ENCODE measurements around the gene NFIA.

NFIA gene

GRCh38 chr1:61377242-61377958 is 295.0 kb downstream of the NFIA start:
- Mint-ChIP-seq H3K4me3 (no peak overlapping the region), H3K27me3 (no peaks in the 10 kb centered on the region), H3K36me3 (ENCODE audit: low read depth) (no peaks in the 10 kb centered on the region), H3K27ac (no peak overlapping the region), H3K9me3 (no peaks in the 10 kb centered on the region), H3K4me1 (ENCODE audit: low read depth) (no peaks in the 10 kb centered on the region)
- no peak for DNase-seq

GRCh38 chr1:61378494-61379180 is 296.3 kb downstream of the NFIA start:
- no peak overlapping the region for H3K27ac Mint-ChIP-seq
- no peaks in the 10 kb centered on the region for H3K9me3 Mint-ChIP-seq
- no peaks in the 10 kb centered on the region for H3K27me3 Mint-ChIP-seq
- no peak overlapping the region for H3K4me3 Mint-ChIP-seq
- H3K36me3 Mint-ChIP-seq (ENCODE audit: low read depth): peaks cover 6% of the 10 kb centered on the region
- no peak for DNase-seq
- no peaks in the 10 kb centered on the region for H3K4me1 Mint-ChIP-seq (ENCODE audit: low read depth)

GRCh38 chr1:61379693-61380092 is 297.3 kb downstream of the NFIA start:
- Mint-ChIP-seq H3K27ac (no peak overlapping the region), H3K4me1 (ENCODE audit: low read depth) (no peaks in the 10 kb centered on the region), H3K9me3 (no peaks in the 10 kb centered on the region), H3K36me3 (ENCODE audit: low read depth) (peaks cover 10% of the 10 kb centered on the region), H3K27me3 (no peaks in the 10 kb centered on the region), H3K4me3 (no peak overlapping the region)
- no peak for DNase-seq

GRCh38 chr1:61380561-61380960 is 298.2 kb downstream of the NFIA start:
- no peaks in the 10 kb centered on the region for H3K27me3 Mint-ChIP-seq
- H3K27ac Mint-ChIP-seq: no peak overlapping the region
- no peak for DNase-seq
- H3K4me1 Mint-ChIP-seq (ENCODE audit: low read depth): no peaks in the 10 kb centered on the region
- peaks cover 10% of the 10 kb centered on the region for H3K36me3 Mint-ChIP-seq (ENCODE audit: low read depth)
- no peaks in the 10 kb centered on the region for H3K9me3 Mint-ChIP-seq
- no peak overlapping the region for H3K4me3 Mint-ChIP-seq

- Mint-ChIP-seq H3K9me3 (peaks cover 3% of the 10 kb centered on the region), H3K27ac (no peak overlapping the region), H3K4me3 (no peak overlapping the region), H3K27me3 (no peaks in the 10 kb centered on the region), H3K4me1 (ENCODE audit: low read depth) (peaks cover 12% of the 10 kb centered on the region), H3K36me3 (ENCODE audit: low read depth) (peaks cover 10% of the 10 kb centered on the region)
- DNase-seq: no peak
Observed at GRCh38 chr1:61386323-61386722, 304.0 kb downstream of the NFIA start.

- Mint-ChIP-seq H3K9me3 (peaks cover 3% of the 10 kb centered on the region), H3K27me3 (no peaks in the 10 kb centered on the region), H3K4me1 (ENCODE audit: low read depth) (peaks cover 12% of the 10 kb centered on the region), H3K36me3 (ENCODE audit: low read depth) (peaks cover 10% of the 10 kb centered on the region), H3K27ac (no peak overlapping the region), H3K4me3 (no peak overlapping the region)
- DNase-seq: no peak
Observed at GRCh38 chr1:61386770-61387169, 304.4 kb downstream of the NFIA start.

GRCh38 chr1:61387829-61388228 is 305.5 kb downstream of the NFIA start:
- no peak overlapping the region for H3K27ac Mint-ChIP-seq
- H3K4me3 Mint-ChIP-seq: no peak overlapping the region
- H3K36me3 Mint-ChIP-seq (ENCODE audit: low read depth): peaks cover 10% of the 10 kb centered on the region
- no peaks in the 10 kb centered on the region for H3K27me3 Mint-ChIP-seq
- peaks cover 12% of the 10 kb centered on the region for H3K4me1 Mint-ChIP-seq (ENCODE audit: low read depth)
- peaks cover 3% of the 10 kb centered on the region for H3K9me3 Mint-ChIP-seq
- no peak for DNase-seq

- DNase-seq: no peak
- H3K4me3 Mint-ChIP-seq: no peak overlapping the region
- H3K27me3 Mint-ChIP-seq: no peaks in the 10 kb centered on the region
- peaks cover 5% of the 10 kb centered on the region for H3K36me3 Mint-ChIP-seq (ENCODE audit: low read depth)
- H3K9me3 Mint-ChIP-seq: peaks cover 3% of the 10 kb centered on the region
- H3K4me1 Mint-ChIP-seq (ENCODE audit: low read depth): peaks cover 12% of the 10 kb centered on the region
- no peak overlapping the region for H3K27ac Mint-ChIP-seq
Observed at GRCh38 chr1:61388566-61388965, 306.2 kb downstream of the NFIA start.

GRCh38 chr1:61389194-61389925 is 307.0 kb downstream of the NFIA start:
- Mint-ChIP-seq H3K4me1 (ENCODE audit: low read depth) (peaks cover 12% of the 10 kb centered on the region), H3K4me3 (no peak overlapping the region), H3K27me3 (no peaks in the 10 kb centered on the region), H3K27ac (no peak overlapping the region), H3K36me3 (ENCODE audit: low read depth) (no peaks in the 10 kb centered on the region), H3K9me3 (peaks cover 3% of the 10 kb centered on the region)
- no peak for DNase-seq

GRCh38 chr1:61389926-61390845 is 307.8 kb downstream of the NFIA start:
- peaks cover 3% of the 10 kb centered on the region for H3K9me3 Mint-ChIP-seq
- H3K36me3 Mint-ChIP-seq (ENCODE audit: low read depth): no peaks in the 10 kb centered on the region
- H3K27me3 Mint-ChIP-seq: no peaks in the 10 kb centered on the region
- no peak overlapping the region for H3K4me3 Mint-ChIP-seq
- H3K27ac Mint-ChIP-seq: no peak overlapping the region
- H3K4me1 Mint-ChIP-seq (ENCODE audit: low read depth): peaks cover 12% of the 10 kb centered on the region
- DNase-seq: no peak

GRCh38 chr1:61391730-61392129 is 309.4 kb downstream of the NFIA start:
- Mint-ChIP-seq H3K9me3 (peaks cover 3% of the 10 kb centered on the region), H3K27ac (no peak overlapping the region), H3K4me3 (no peak overlapping the region), H3K27me3 (no peaks in the 10 kb centered on the region), H3K36me3 (ENCODE audit: low read depth) (no peaks in the 10 kb centered on the region), H3K4me1 (ENCODE audit: low read depth) (peaks cover 12% of the 10 kb centered on the region)
- no peak for DNase-seq

GRCh38 chr1:61392409-61393242 is 310.3 kb downstream of the NFIA start:
- no peak overlapping the region for H3K4me3 Mint-ChIP-seq
- H3K36me3 Mint-ChIP-seq (ENCODE audit: low read depth): no peaks in the 10 kb centered on the region
- H3K27me3 Mint-ChIP-seq: no peaks in the 10 kb centered on the region
- peaks cover 6% of the 10 kb centered on the region for H3K4me1 Mint-ChIP-seq (ENCODE audit: low read depth)
- DNase-seq: no peak
- peaks cover 1% of the 10 kb centered on the region for H3K9me3 Mint-ChIP-seq
- no peak overlapping the region for H3K27ac Mint-ChIP-seq

- H3K4me3 Mint-ChIP-seq: no peak overlapping the region
- H3K4me1 Mint-ChIP-seq (ENCODE audit: low read depth): no peaks in the 10 kb centered on the region
- no peak overlapping the region for H3K27ac Mint-ChIP-seq
- no peak for DNase-seq
- no peaks in the 10 kb centered on the region for H3K36me3 Mint-ChIP-seq (ENCODE audit: low read depth)
- H3K27me3 Mint-ChIP-seq: no peaks in the 10 kb centered on the region
- no peaks in the 10 kb centered on the region for H3K9me3 Mint-ChIP-seq
Observed at GRCh38 chr1:61393575-61393974, 311.2 kb downstream of the NFIA start.
